NCI-H2081 treated with DMSO at 0.1 percent for 48 hours (cell line): ENCODE results near the gene ASNS.
"Not testable (repeated sequence)": the region's sequence is repeated elsewhere in the genome, so short reads cannot be mapped to it uniquely, and the experiment has no call there.

Experiments used
- DNase-seq: peaks from one replicate; lab custom pipeline; 2025; lab: John Stamatoyannopoulos, UW

The ASNS gene, protein sequence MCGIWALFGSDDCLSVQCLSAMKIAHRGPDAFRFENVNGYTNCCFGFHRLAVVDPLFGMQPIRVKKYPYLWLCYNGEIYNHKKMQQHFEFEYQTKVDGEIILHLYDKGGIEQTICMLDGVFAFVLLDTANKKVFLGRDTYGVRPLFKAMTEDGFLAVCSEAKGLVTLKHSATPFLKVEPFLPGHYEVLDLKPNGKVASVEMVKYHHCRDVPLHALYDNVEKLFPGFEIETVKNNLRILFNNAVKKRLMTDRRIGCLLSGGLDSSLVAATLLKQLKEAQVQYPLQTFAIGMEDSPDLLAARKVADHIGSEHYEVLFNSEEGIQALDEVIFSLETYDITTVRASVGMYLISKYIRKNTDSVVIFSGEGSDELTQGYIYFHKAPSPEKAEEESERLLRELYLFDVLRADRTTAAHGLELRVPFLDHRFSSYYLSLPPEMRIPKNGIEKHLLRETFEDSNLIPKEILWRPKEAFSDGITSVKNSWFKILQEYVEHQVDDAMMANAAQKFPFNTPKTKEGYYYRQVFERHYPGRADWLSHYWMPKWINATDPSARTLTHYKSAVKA

DNA sequence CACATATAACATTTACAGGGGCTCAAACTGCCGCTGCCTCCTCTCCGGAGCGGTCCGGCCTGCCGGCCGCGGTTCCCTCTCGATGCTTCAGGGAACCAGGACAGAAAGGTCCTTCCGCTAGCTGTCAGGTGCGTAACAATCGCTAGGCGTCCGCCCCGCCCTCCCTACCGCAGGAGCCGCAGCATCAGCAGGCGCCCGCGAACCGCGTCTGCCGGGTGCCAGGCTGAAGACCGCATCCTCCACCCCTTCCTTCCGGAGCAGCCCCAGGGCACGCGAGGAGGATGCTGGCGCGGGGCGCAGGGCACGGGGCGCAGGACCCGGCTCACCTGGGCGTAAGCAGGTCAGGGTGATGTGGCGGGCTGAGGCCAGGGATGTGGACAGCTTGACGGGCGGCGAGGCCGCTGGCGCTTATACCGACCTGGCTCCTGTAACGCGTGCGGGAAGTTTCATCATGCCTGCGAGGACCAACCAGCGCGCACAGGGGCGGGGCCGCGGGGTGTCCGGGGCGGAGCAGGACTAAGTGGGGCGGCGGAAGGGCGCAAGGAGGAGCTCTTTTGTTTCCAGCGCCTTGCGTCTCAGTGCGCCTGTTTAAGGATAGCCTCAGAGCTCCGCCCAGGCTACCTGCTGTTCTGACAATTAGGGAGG is at the start of gene ASNS:
Gene ASNS (minus strand): TSS at position 384 of the 645 bp plus-strand sequence. CDS start 3,252 bp downstream, outside the sequence.
- peak; percentile 79 for DNase-seq

DNA sequence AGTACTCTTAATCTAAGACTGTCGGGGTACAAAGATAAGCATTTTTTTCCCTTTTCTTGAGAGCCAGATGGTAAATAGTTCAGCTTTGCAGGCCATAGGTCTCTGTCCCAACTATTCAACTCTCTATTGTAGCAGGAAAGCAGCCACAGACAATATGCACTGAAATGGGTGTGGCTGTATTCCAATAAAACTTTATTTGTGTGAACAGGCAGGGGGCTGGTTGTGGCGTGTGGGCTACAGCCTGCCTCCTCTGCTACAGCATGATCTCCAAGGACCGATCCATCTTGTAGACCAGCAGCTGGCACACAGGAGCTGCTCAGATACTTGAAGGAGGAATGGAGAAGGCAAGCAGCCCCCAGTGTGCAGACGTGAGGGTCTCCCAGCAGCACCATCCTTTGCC is 49.0 kb upstream of the ASNS start:
- not testable (repeated sequence) for DNase-seq

GRCh38 chr7:97915267-97915666 is 43.1 kb upstream of the ASNS start:
- not testable (repeated sequence) for DNase-seq

DNA sequence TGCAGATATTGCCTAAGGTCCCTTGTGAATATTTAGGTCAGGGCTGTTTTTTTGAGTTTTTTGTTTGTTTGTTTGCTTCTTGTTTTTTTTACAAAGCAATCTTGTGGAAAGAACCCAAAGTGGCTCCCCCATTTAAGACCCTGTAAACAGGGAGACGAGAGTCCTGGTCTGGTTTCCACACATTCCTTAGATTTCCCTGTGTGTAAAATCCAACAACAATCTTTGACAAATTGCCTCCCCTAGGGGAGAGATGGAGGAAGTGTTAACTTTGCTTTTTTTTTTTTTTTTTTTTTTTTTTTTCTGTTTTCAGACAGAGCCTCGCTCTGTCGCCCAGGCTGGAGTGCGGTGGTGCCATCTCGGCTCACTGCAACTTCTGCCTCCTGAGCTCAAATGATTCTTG is 40.1 kb upstream of the ASNS start:
- DNase-seq: not testable (repeated sequence)

DNA sequence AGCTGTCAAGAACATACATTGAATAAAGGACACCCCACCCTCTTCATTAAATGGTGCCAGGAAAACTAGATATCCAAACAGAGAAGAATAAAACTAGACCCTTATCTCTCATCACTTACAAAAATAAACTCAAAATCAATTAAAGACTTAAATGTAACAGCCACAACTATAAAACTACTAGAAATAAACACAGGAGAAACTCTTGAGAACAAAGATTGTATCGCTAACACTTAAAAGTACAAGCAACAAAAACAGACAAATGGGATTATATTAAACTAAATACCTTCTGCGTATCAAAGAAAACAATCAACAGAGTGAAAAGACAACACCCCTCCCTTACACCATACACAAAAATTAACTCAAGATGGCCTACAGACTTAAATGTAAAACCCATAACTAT is 24.7 kb upstream of the ASNS start:
- DNase-seq: not testable (repeated sequence)

DNA sequence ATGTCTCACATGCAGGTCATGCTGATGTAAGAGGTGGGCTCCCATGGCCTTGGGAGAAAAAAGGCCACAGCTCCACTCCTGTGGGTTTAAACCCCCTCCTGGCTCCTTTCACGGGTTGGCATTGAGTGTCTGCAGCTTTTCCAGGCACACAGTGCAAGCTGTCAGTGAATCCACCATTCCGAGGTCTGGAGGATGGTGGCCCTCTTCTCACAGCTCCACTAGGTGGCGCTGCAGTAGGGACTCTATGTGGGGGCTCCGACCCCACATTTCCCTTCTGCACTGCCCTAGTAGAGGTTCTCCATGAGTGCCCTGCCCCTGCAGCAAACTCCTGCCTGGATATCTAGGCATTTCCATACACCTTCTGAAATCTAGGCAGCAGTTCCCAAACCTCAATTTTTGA is 19.5 kb upstream of the ASNS start:
- not testable (repeated sequence) for DNase-seq

- not testable (repeated sequence) for DNase-seq
These were observed 7.3 kb upstream of the ASNS start for GRCh38 chr7:97879527-97879926.

GRCh38 chr7:97874894-97875293 is 2.7 kb upstream of the ASNS start:
- not testable (repeated sequence) for DNase-seq

GRCh38 chr7:97873606-97874005 is 1.4 kb upstream of the ASNS start:
- DNase-seq: no peak

GRCh38 chr7:97871659-97872024 is 566 bp downstream of the ASNS start:
- DNase-seq: no peak

GRCh38 chr7:97868788-97869187 is 3.4 kb downstream of the ASNS start:
- DNase-seq: no peak

DNA sequence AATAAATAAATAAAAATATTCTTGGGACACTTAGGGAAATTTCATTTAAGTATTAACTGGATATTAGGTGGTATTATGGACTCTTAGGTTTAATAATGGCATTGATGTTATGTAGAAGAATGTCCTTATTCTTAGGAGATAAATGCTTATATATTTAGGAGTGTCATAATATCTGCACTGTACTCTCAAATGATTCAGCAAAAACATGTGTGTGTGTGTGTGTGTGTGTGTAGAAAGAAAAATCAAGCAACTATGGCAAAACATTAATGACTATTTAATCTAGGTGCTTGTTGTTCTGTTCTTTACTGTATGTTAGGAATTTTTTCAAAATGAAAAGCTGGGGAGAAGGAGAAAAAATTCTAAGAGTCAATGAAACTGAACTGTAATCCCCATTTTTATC is 3.9 kb downstream of the ASNS start:
- no peak for DNase-seq

DNA sequence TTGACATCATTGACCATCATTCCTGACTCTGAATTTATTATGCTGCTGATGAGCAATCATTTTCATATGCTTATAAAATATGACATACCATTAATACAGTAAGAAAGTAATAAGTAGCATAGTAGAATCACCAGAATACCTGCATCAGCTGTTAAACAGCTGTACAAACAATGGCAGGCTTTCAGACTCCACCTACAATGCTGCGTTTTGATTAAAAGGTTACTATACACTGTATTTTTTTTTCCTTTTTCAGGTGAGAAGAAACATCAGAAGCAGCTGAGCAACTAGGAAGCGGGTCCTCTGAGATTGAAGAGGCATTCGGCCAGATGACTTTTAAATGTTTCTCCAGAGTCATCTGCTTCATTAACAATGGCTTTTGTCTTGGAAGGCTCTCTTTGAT is 7.1 kb downstream of the ASNS start:
- DNase-seq: no peak

DNA sequence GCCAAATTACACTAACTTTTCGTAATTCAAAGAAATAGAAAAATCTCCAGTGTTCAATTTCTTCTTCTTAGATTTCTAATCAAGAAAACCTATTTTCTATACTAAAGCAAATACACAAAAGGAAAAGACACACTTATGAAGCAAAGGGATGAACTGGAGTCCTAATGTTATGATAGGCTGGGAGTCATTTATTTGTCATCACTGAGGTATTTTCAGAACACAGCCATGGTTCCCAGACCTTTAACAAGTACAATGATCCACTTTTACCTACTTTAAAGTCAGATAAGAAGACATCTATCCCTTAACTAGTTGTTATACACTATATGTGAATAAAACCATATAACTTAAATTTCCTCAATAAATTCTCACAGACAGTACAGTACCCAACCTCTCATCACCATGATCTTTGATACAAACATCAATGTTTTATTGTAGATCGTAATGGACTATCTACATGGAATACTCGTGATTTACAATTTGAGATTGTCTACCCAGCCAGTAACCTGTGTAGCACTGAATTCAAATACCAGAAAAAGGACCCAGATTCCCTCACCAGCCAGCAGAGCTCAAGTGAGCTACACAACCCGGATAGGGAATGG is 12.5 kb downstream of the ASNS start:
- DNase-seq: no peak

- DNase-seq: no peak
These were observed 14.0 kb downstream of the ASNS start for GRCh38 chr7:97858221-97858620.

- DNase-seq: no peak
These were observed 14.7 kb downstream of the ASNS start for GRCh38 chr7:97857544-97857943.

DNA sequence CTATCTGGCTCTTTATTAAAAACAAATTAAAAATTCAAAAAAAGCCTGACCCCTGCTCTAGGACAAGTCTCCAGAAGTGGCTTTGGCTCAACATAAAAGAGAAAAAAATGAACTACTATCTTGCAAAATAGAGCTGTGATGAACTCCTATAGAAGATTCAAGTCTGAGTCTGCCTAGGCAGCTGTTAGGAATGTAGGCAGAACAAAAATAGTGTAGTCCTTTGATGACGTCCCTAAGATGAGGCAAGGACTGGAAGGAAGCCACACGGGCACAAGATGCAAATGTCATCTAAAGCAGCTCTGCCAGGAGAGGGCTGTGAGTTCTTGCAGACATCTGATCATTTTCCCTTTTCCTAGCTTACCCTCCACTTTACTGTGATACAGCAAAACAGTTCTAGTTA is 20.5 kb downstream of the ASNS start:
- DNase-seq: no peak

GRCh38 chr7:97850262-97851031 is 21.8 kb downstream of the ASNS start:
- DNase-seq: not testable (repeated sequence)

- no peak for DNase-seq
These were observed 24.4 kb downstream of the ASNS start for GRCh38 chr7:97847791-97848190.

GRCh38 chr7:97846945-97847344 is 25.3 kb downstream of the ASNS start:
- DNase-seq: no peak

DNA sequence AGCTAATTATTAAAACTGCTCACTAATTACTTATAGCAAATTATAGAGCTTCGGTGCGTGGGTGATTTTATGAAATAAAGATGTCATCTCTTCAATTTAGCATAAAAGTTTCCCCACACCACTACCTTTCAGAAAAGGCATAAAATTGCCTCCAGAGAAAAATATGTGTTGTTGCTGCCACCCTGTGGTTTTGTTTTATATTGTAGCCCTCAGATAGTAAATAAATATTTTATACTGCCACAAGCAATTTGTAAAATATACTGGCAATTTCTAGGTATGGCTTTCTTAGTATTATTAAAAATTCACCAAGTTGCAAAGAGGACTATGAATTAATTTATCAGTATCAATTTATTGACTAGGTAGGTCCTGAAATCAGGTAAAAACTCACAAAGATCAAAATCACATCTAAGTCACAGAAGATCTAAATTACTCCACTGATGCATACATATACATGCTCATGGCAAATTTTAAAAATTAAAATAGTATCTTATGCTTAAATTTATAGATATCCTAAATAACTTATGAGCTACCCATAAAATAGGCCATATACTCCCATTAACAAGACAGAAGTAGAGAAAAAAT is 26.5 kb downstream of the ASNS start:
- no peak for DNase-seq

DNA sequence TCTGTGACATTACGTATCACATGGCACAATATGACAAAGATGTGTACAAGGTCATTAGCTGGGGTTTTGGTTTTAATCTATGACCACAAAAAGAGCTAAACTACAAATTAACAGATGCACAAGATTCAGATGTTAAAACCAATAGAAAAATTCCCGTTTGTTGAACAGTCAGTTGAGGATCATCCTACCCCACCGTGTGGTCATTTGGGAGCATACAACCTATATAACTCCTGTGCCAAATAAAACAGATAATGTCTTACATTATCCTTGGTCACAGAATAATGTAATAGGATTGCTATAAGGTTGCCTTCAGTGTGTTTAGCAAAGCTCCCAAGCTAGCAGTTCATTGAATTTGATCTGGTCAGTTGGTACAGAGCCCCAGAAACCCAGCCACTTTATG is 28.2 kb downstream of the ASNS start:
- DNase-seq: no peak
